OCI-LY3 (cell line): Measurements from ENCODE around the gene DPP6.

Source experiments
- H2AFZ ChIP-seq: fragments of 200-600, 300-600 bp; shearing (Covaris generic); 2 replicates; pipeline ENCODE4 v1.6.0; 2014; ENCODE audit warnings: antibody characterized with exemption, low read depth, low read length
- H3K27ac ChIP-seq: fragments of 200-600, 300-600 bp; sonication (generic); 2 replicates; pipeline ENCODE4 v1.5.1; 2014; ENCODE audit warnings: mild to moderate bottlenecking, low read length, moderate library complexity, mixed read lengths
- H3K27me3 ChIP-seq: fragments of 200-600, 300-600 bp; sonication (generic); 2 replicates; pipeline ENCODE4 v1.6.1; 2014; ENCODE audit warnings: low read depth, low read length, mixed read lengths
- H3K36me3 ChIP-seq: fragments of 200-600, 300-600 bp; sonication (generic); replicated peaks from 2 replicates; pipeline ENCODE3; 2014; ENCODE audit warnings: low read depth, low read length, mixed read lengths
- H3K4me1 ChIP-seq: fragments of 300-600, 200-600 bp; sonication (generic); 2 replicates; pipeline ENCODE4 v1.6.1; 2014; ENCODE audit warnings: low read length, mixed read lengths
- H3K4me2 ChIP-seq: fragments of 200-600, 300-600 bp; sonication (generic); 2 replicates; pipeline ENCODE4 v1.6.1; 2014; ENCODE audit warnings: low read length, mixed read lengths
- H3K4me3 ChIP-seq: fragments of 300-600, 200-600 bp; sonication (generic); 2 replicates; pipeline ENCODE4 v1.5.1; 2014; ENCODE audit warnings: antibody characterized with exemption, mild to moderate bottlenecking, low read length, moderate library complexity
- H3K79me2 ChIP-seq: fragments of 300-600, 200-600 bp; shearing (Covaris generic); 2 replicates; pipeline ENCODE4 v1.6.1; 2014; ENCODE audit warnings: mild to moderate bottlenecking, low read length, mixed read lengths
- H3K9ac ChIP-seq: fragments of 300-600, 200-600 bp; shearing (Covaris generic); 2 replicates; pipeline ENCODE4 v1.6.0; 2014; ENCODE audit warnings: mild to moderate bottlenecking, low read length, moderate library complexity
- H3K9me3 ChIP-seq: fragments of 200-600, 300-600 bp; shearing (Covaris generic); 2 replicates; pipeline ENCODE4 v1.6.1; 2014; ENCODE audit warnings: low read length, mixed read lengths; ENCODE audit not compliant: insufficient read depth
- H4K20me1 ChIP-seq: fragments of 200-600, 300-600 bp; sonication (generic); 2 replicates; pipeline ENCODE4 v1.6.1; 2016; ENCODE audit warnings: low read length, mixed read lengths; ENCODE audit not compliant: insufficient read depth
- CTCF ChIP-seq: fragments of 200-600, 300-600 bp; sonication (generic); IDR thresholded peaks from 2 replicates; pipeline ENCODE4 v1.5.1; 2014; ENCODE audit warnings: antibody characterized with exemption, low read length, low read depth
- EZH2phosphoT487 ChIP-seq: fragments of 200-600 bp; shearing (Covaris generic); IDR thresholded peaks from 2 replicates; pipeline ENCODE4 v1.6.1; 2018; ENCODE audit warnings: antibody characterized with exemption, mixed run types, low read depth

Gene DPP6

GRCh38 chr7:154767821-154768415 is 715.7 kb downstream of the DPP6 start:
- Histone ChIP-seq H3K36me3 (no peaks in the 10 kb centered on the region), H3K27me3 (peaks cover 13% of the 10 kb centered on the region), H3K27ac (no peak overlapping the region), H3K9me3 (no peaks in the 10 kb centered on the region), H4K20me1 (no peaks in the 10 kb centered on the region), H3K4me3 (no peak overlapping the region), H3K4me2 (no peak overlapping the region), H3K79me2 (no peaks in the 10 kb centered on the region), H3K4me1 (no peaks in the 10 kb centered on the region), H3K9ac (no peak overlapping the region), H2AFZ (no peak overlapping the region)
- TF ChIP-seq CTCF, result no peak
- no peak for TF ChIP-seq EZH2phosphoT487

GRCh38 chr7:154769001-154769400 is 716.8 kb downstream of the DPP6 start:
- no peak overlapping the region for H2AFZ ChIP-seq
- H3K79me2 ChIP-seq, result no peaks in the 10 kb centered on the region
- no peak overlapping the region for H3K4me3 ChIP-seq
- H3K27me3 ChIP-seq, result peaks cover 6% of the 10 kb centered on the region
- no peaks in the 10 kb centered on the region for H3K4me1 ChIP-seq
- no peak overlapping the region for H3K9ac ChIP-seq
- no peaks in the 10 kb centered on the region for H3K9me3 ChIP-seq
- no peaks in the 10 kb centered on the region for H3K36me3 ChIP-seq
- TF ChIP-seq CTCF (no peak), EZH2phosphoT487 (no peak)
- H3K4me2 ChIP-seq, result no peak overlapping the region
- H4K20me1 ChIP-seq, result no peaks in the 10 kb centered on the region
- H3K27ac ChIP-seq, result no peak overlapping the region

GRCh38 chr7:154769527-154769926 is 717.3 kb downstream of the DPP6 start:
- H3K4me3 ChIP-seq, result no peak overlapping the region

GRCh38 chr7:154770361-154770760 is 718.2 kb downstream of the DPP6 start:
- Histone ChIP-seq H2AFZ (no peak overlapping the region), H3K79me2 (no peaks in the 10 kb centered on the region), H3K4me3 (no peak overlapping the region), H3K36me3 (no peaks in the 10 kb centered on the region), H3K9ac (no peak overlapping the region), H3K4me1 (no peaks in the 10 kb centered on the region), H3K27ac (no peak overlapping the region), H3K9me3 (no peaks in the 10 kb centered on the region), H3K27me3 (no peaks in the 10 kb centered on the region; the same call in 1 of the 2 replicates), H3K4me2 (no peak overlapping the region), H4K20me1 (no peaks in the 10 kb centered on the region)
- TF ChIP-seq EZH2phosphoT487, result no peak
- TF ChIP-seq CTCF, result no peak

More at GRCh38 chr7:154769527-154769926, 717.3 kb downstream of the DPP6 start:
- Histone ChIP-seq H4K20me1 (no peaks in the 10 kb centered on the region), H3K36me3 (no peaks in the 10 kb centered on the region), H3K79me2 (no peaks in the 10 kb centered on the region), H3K4me1 (no peaks in the 10 kb centered on the region), H3K27ac (no peak overlapping the region), H2AFZ (no peak overlapping the region), H3K27me3 (peaks cover under 1% of the 10 kb centered on the region; the same call in 1 of the 2 replicates), H3K9ac (no peak overlapping the region), H3K9me3 (no peaks in the 10 kb centered on the region), H3K4me2 (no peak overlapping the region)
- no peak for TF ChIP-seq CTCF
- TF ChIP-seq EZH2phosphoT487, result no peak
